GM21786 (cell line): Measurements from ENCODE around the gene DNAH11.
A peak's percentile ranks its signal among the peaks of the same experiment; 100 is the strongest.
"Not testable (repeated sequence)": the region's sequence is repeated elsewhere in the genome, so short reads cannot be mapped to it uniquely, and the experiment has no call there.

Experiments used
- ATAC-seq: cut with Tn5 transposase; IDR thresholded peaks from one replicate; pipeline ENCODE4 v1.9.1; 2021; ENCODE audit not compliant: unreplicated experiment

Gene DNAH11

GRCh38 chr7:21915140-21915539 is 372.3 kb downstream of the DNAH11 start:
- no peak for ATAC-seq

GRCh38 chr7:21916176-21916575 is 373.3 kb downstream of the DNAH11 start:
- ATAC-seq: no peak

GRCh38 chr7:21916629-21917028 is 373.8 kb downstream of the DNAH11 start:
- no peak for ATAC-seq

- ATAC-seq: no peak
Measured at GRCh38 chr7:21918216-21918615, 375.4 kb downstream of the DNAH11 start.

- no peak for ATAC-seq
Measured at GRCh38 chr7:21920936-21921335, 378.1 kb downstream of the DNAH11 start.

GRCh38 chr7:21922605-21923004 is 379.8 kb downstream of the DNAH11 start:
- no peak for ATAC-seq

- ATAC-seq: no peak
Measured at GRCh38 chr7:21923658-21924057, 380.8 kb downstream of the DNAH11 start.

- no peak for ATAC-seq
Measured at GRCh38 chr7:21926448-21926847, 383.6 kb downstream of the DNAH11 start.

GRCh38 chr7:21927693-21928092 is 384.9 kb downstream of the DNAH11 start:
- ATAC-seq: no peak

GRCh38 chr7:21933293-21933692 is 390.5 kb downstream of the DNAH11 start:
- ATAC-seq: not testable (repeated sequence)

GRCh38 chr7:21934808-21935207 is 392.0 kb downstream of the DNAH11 start:
- no peak for ATAC-seq

- ATAC-seq: no peak
Measured at GRCh38 chr7:21938463-21938862, 395.6 kb downstream of the DNAH11 start.

GRCh38 chr7:21939136-21939857 is 396.5 kb downstream of the DNAH11 start:
- ATAC-seq: peak; percentile 64

GRCh38 chr7:21939858-21940372 is 397.1 kb downstream of the DNAH11 start:
- ATAC-seq: no peak

- peak; percentile 21 for ATAC-seq
Measured at GRCh38 chr7:21941611-21942141, 398.8 kb downstream of the DNAH11 start.

- no peak for ATAC-seq
Measured at GRCh38 chr7:21942955-21943354, 400.1 kb downstream of the DNAH11 start.

- no peak for ATAC-seq
Measured at GRCh38 chr7:21943436-21943835, 400.6 kb downstream of the DNAH11 start.

- no peak for ATAC-seq
Measured at GRCh38 chr7:21944616-21945453, 402.0 kb downstream of the DNAH11 start.

- ATAC-seq: peak; percentile 79
Measured at GRCh38 chr7:21945454-21946221, 402.8 kb downstream of the DNAH11 start, which contains the start of gene CDCA7L. Gene CDCA7L (minus strand): TSS chr7:21945899. CDS start chr7:21945804, 95 bp downstream.

- ATAC-seq: no peak
Measured at GRCh38 chr7:21946222-21946709, 403.4 kb downstream of the DNAH11 start.

- no peak for ATAC-seq
Measured at GRCh38 chr7:21947056-21947455, 404.2 kb downstream of the DNAH11 start.
